GM12864 (cell line): ENCODE measurements around the gene DNAJC4.

Source experiments
- DNase-seq: peaks from one replicate; pipeline ENCODE4 v3.0.0-alpha.2; 2011; ENCODE audit warnings: low read depth
- H3K4me3 ChIP-seq: 2 replicates; pipeline ENCODE4 v1.5.1; 2011; ENCODE audit warnings: mild to moderate bottlenecking, low read depth, low read length, control low read depth
- TF ChIP-seq, protein P1 (sequence below): IDR thresholded peaks from 2 replicates; pipeline ENCODE4 v1.5.1; 2011; ENCODE audit warnings: low read depth, mild to moderate bottlenecking, moderate library complexity, low read length, control low read depth, inconsistent platforms; ENCODE audit errors: missing control alignments

Gene DNAJC4

DNA sequence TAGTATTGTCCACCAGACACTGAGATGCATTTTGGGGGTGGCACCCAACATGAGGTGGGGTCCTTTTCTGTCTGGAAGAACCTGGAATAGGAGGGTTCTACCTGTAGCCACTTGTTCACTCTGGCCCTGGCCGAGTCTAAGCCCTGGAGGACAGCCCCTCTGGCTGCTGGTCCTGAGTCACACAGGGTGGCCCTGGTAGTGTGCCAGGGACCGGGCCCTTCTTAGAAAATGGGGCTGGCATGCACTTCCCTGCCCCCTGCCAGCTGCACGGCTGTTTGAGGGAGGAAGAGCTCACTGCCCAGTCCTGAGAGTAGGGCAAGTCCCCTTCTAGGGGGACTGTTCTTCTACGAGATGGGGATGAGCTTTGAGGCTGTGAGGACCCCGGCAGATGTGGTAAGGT, 23.1 kb downstream of the DNAJC4 start:
- no peak overlapping the region for H3K4me3 ChIP-seq
- TF ChIP-seq, protein P1, sequence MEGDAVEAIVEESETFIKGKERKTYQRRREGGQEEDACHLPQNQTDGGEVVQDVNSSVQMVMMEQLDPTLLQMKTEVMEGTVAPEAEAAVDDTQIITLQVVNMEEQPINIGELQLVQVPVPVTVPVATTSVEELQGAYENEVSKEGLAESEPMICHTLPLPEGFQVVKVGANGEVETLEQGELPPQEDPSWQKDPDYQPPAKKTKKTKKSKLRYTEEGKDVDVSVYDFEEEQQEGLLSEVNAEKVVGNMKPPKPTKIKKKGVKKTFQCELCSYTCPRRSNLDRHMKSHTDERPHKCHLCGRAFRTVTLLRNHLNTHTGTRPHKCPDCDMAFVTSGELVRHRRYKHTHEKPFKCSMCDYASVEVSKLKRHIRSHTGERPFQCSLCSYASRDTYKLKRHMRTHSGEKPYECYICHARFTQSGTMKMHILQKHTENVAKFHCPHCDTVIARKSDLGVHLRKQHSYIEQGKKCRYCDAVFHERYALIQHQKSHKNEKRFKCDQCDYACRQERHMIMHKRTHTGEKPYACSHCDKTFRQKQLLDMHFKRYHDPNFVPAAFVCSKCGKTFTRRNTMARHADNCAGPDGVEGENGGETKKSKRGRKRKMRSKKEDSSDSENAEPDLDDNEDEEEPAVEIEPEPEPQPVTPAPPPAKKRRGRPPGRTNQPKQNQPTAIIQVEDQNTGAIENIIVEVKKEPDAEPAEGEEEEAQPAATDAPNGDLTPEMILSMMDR = no peak
- no peak for DNase-seq

DNA sequence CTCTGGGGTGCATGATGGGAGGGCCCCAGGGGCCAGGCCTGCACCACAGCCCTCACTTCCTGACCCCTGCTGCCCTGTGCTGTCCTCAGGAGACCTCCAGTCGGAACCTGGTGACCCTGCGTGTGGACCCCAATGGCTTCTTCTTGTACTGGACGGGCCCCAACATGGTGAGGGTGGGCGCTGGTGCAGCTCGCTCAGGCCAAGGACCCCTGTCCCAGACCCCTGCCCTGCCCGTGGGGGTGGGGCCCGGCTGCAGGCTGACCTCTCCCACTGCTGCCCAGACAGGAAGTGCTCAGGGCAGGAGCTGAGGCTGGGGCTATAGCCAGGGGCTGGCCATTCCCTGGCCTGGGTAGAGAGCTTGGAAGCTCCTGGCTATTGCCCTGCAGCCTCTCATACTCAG, 24.0 kb downstream of the DNAJC4 start:
- DNase-seq = no peak
- TF ChIP-seq, protein P1 = no peak
- H3K4me3 ChIP-seq = no peak overlapping the region

DNA sequence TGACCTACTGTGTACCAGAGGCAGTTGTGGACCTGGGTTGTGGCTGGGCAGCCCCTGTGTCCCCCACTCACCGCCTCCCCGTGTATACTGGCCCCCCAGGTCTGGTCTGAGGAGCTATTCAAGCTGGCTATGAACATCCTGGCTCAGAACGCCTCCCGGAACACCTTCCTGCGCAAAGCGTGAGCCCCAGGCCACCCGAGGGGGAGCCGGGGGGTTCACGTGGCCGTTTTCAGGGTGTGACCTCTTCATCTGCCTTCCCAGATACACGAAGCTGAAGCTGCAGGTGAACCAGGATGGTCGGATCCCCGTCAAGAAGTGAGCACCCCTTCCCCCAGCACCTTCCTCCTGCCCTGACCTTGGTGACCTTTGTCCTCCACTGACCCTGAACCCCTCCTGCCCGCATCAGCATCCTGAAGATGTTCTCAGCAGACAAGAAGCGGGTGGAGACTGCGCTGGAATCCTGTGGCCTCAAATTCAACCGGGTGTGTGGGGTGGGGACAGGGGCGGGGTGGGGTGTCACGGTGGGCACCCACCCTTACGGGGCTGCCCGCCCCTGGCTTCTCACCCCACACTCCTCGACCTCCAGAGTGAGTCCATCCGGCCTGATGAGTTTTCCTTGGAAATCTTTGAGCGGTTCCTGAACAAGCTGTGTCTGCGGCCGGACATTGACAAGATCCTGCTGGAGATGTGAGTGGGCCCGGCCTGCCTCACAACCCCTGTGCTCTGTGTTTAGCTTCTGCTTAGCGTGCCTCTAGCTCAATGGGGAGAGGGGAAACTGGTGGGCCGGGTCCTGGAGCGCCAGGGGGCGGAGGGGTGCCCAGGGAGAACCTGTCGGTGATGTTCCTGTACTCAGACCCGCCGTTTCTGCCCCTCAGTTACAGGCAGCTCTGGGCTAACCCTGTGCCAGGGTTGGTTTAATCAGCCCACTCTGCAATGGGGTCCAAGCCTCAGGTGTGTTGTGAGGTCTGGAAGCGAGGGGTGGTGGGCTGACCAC, 25.1 kb downstream of the DNAJC4 start:
- no peak overlapping the region for H3K4me3 ChIP-seq
- TF ChIP-seq, protein P1 = no peak
- no peak for DNase-seq

DNA sequence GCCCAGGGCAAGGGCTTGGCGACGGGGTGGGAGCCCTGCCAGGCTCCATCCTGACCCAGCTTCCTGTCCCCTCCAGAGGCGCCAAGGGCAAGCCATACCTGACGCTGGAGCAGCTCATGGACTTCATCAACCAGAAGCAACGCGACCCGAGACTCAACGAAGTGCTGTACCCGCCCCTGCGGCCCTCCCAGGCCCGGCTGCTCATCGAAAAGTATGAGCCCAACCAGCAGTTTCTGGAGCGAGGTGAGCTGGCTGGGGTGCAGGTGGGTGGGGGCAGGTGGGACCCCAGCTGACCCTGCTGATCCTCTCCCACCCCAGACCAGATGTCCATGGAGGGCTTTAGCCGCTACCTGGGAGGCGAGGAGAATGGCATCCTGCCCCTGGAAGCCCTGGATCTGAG, 26.0 kb downstream of the DNAJC4 start:
- TF ChIP-seq, protein P1 = no peak
- DNase-seq = no peak
- H3K4me3 ChIP-seq = no peak overlapping the region

DNA sequence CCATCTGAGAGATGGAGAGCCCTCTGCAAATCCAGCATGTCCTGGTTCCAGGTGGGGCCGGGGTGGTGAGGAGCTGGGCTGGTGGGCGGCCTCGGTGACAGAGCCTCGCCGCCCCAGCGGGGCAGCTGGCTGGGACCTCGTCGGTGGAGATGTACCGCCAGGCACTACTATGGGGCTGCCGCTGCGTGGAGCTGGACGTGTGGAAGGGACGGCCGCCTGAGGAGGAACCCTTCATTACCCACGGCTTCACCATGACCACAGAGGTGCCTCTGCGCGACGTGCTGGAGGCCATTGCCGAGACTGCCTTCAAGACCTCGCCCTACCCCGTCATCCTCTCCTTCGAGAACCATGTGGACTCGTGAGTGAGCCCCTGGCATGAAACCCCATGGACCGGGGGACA, 28.0 kb downstream of the DNAJC4 start:
- TF ChIP-seq, protein P1 = no peak
- H3K4me3 ChIP-seq = no peak overlapping the region
- no peak for DNase-seq

DNA sequence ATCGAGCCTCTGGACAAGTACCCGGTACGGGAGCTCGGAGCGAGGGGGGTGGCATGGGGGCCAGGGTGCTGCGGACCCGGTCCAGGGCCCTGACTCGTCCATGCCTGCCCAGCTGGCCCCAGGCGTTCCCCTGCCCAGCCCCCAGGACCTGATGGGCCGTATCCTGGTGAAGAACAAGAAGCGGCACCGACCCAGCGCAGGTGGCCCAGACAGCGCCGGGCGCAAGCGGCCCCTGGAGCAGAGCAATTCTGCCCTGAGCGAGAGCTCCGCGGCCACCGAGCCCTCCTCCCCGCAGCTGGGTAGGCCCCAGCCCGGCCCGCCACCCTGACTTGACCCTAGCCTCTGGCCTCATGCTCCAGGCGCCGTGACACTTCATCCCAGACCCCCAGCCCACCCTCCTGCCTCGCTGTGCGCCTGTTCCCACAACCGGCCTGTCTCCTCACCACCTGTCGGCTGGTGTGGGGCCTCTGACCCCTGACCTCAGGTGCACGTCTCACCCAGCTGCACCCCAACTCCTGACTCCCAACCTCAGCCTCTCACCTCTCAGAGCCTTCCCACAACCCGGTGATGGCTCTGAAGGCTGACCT, 28.7 kb downstream of the DNAJC4 start:
- DNase-seq = no peak
- TF ChIP-seq, protein P1 = no peak
- no peak overlapping the region for H3K4me3 ChIP-seq

DNA sequence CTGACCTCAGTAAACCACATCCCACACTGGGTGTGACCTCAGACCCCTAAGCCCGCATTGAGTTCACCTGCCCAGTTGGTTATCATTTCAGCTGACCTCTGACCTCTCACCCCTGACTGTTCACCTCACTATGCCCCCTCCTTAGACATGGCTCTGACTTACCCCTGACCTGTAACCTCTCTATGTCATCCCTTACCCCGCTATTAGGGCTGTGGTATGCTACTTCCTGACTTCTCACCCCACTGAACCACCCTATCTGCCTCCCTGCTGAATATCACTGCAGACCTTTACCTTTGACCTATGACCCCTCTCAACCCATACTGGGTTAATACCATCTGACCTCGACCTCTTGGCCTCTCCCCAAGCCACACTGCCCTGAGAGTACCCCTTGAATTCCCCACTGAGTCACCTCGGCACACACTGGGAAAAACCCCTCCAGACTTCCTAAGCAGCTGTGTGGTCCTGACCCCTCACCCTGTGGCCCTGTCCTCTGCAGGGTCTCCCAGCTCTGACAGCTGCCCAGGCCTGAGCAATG, 29.3 kb downstream of the DNAJC4 start:
- TF ChIP-seq, protein P1 = no peak
- no peak for DNase-seq
- H3K4me3 ChIP-seq = no peak overlapping the region
